WTC11 (cell line): ENCODE data around the gene MRPL10. TPM values are rescaled to one million over a fixed set of nuclear protein-coding genes. Genes with fewer than 3 reads are reported as not detected.

Experiments
- ATAC-seq: fragments of 200-7000 bp; cut with Tn5 transposase; 2 replicates; pipeline ENCODE4 v1.10.0; 2021; ENCODE audit warnings: mild to moderate bottlenecking, moderate library complexity
- CTCF ChIA-PET: fragments of 300-600 bp; sonication (Branson Sonifier 250); formaldehyde crosslinking; loops from one replicate; lab custom pipeline; 2021; ENCODE audit warnings: antibody characterized with exemption; lab: Charles Lee
- POLR2A ChIA-PET: fragments of 350-600 bp; sonication (Branson Sonifier 250); formaldehyde crosslinking; loops from one replicate; lab custom pipeline; 2021; ENCODE audit warnings: antibody characterized with exemption; lab: Charles Lee
- DNase-seq: peaks from one replicate; pipeline ENCODE4 v3.0.0; 2021; ENCODE audit warnings: low spot score
- H3K27ac Mint-ChIP-seq: 2 replicates; pipeline ENCODE4 v1.8.0; 2021; ENCODE audit warnings: mixed read lengths
- H3K27me3 Mint-ChIP-seq: 2 replicates; pipeline ENCODE4 v1.8.0; 2021; ENCODE audit warnings: low read depth, mild to moderate bottlenecking, moderate library complexity, mixed read lengths
- H3K36me3 Mint-ChIP-seq: 2 replicates; pipeline ENCODE4 v1.8.0; 2021; ENCODE audit warnings: mixed read lengths
- H3K4me1 Mint-ChIP-seq: 2 replicates; pipeline ENCODE4 v1.8.0; 2022; ENCODE audit warnings: mixed read lengths
- H3K4me3 Mint-ChIP-seq: 2 replicates; pipeline ENCODE4 v1.8.0; 2021; ENCODE audit warnings: mild to moderate bottlenecking, moderate library complexity, mixed read lengths
- H3K9me3 Mint-ChIP-seq: 2 replicates; pipeline ENCODE4 v1.8.0; 2021; ENCODE audit warnings: mixed read lengths
- ATF6 ChIP-seq: sonication (generic); formaldehyde crosslinking; IDR thresholded peaks from 2 replicates; pipeline ENCODE4 v1.8.1; 2023; ENCODE audit warnings: mild to moderate bottlenecking, missing genetic modification reagents
- E2F1 ChIP-seq: sonication (generic); formaldehyde crosslinking; IDR thresholded peaks from 2 replicates; pipeline ENCODE4 v1.8.0; 2022; ENCODE audit warnings: mild to moderate bottlenecking, missing genetic modification reagents
- GABPB1 ChIP-seq: sonication (generic); formaldehyde crosslinking; IDR thresholded peaks from 2 replicates; pipeline ENCODE4 v1.8.1; 2023; ENCODE audit warnings: mild to moderate bottlenecking, missing genetic modification reagents
- HMGXB4 ChIP-seq: sonication (generic); formaldehyde crosslinking; IDR thresholded peaks from 2 replicates; pipeline ENCODE4 v1.8.1; 2023; ENCODE audit warnings: mild to moderate bottlenecking, moderate library complexity, missing genetic modification reagents
- NFYB ChIP-seq: sonication (generic); formaldehyde crosslinking; conservative IDR thresholded peaks from 2 replicates; pipeline ENCODE4 v1.8.0; 2022; ENCODE audit warnings: low read depth, missing genetic modification reagents
- ZNF219 ChIP-seq: sonication (generic); formaldehyde crosslinking; IDR thresholded peaks from 2 replicates; pipeline ENCODE4 v1.8.0; 2023; ENCODE audit warnings: missing genetic modification reagents, mild to moderate bottlenecking, borderline replicate concordance
- ZNF263 ChIP-seq: sonication (generic); formaldehyde crosslinking; IDR thresholded peaks from 2 replicates; pipeline ENCODE4 v1.8.1; 2022; ENCODE audit warnings: low read depth, mild to moderate bottlenecking, moderate library complexity, missing genetic modification reagents
- total RNA-seq: library from RNA; stranded (reverse); gene quantifications from 3 replicates; pipeline ENCODE4 v1.2.3, GENCODE V29; 2021
- TF ChIP-seq, protein P1 (sequence below): sonication (generic); formaldehyde crosslinking; conservative IDR thresholded peaks from 2 replicates; pipeline ENCODE4 v1.8.1; 2023; ENCODE audit warnings: mild to moderate bottlenecking, low read depth, missing genetic modification reagents, moderate library complexity
- TF ChIP-seq, protein P2 (sequence below): sonication (generic); formaldehyde crosslinking; IDR thresholded peaks from 2 replicates; pipeline ENCODE4 v1.8.1; 2023; ENCODE audit warnings: mild to moderate bottlenecking, missing genetic modification reagents, borderline replicate concordance
- TF ChIP-seq, protein P3 (sequence below): fragments of 200-600 bp; IDR thresholded peaks from 2 replicates; pipeline ENCODE4 v1.8.0; 2022; ENCODE audit warnings: antibody characterized with exemption

The MRPL10 gene
- total RNA-seq, 1 experiment from 2014 or later, result 80.1 TPM

DNA sequence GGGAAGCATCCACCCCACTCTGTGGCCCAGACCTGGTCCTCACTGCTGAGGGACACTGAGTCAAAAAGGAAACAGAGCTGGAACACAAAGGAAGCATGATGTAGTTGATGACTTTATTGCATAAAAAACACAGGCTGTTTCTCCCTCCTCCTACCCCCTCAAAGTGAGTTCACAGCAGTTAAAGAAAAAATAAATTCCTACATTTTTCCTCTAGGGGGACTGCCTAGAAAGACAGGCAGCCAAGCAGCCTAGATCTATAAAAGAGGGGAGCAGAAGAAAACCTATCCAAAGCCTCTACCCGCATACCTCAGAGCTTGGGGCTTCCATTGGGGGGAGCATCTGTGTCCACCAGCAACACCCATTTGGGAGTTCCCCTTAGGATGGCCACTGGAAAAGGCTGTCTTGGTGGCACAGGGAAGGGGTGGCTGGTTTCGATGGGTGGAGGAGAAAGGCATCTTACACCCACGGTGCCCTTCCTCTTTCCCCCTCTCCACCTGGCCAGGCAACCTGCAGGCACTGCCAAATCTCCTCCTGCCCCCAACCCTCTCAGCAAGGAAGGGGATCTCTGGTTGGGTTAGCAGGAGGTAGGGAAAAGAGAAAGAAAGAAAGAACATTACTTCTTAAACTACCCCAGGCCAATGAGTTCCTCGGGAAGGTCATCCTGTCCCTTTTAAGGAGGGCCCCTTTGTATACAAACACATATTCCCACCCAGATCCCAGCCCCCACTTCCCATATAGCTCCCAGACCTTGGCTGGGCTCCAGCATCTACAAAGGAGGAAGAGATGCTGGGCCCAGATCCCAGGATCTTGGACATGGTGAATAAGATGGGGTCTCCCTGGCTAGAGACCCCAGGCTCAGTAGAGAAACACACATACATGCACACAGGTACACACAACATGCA lies 13.7 kb upstream of the MRPL10 start (continued):
- TF ChIP-seq ATF6 (CRISPR knock-in tag) (no peak), ZNF219 (CRISPR knock-in tag) (no peak), NFYB (CRISPR knock-in tag) (no peak)
- TF ChIP-seq, protein P1, sequence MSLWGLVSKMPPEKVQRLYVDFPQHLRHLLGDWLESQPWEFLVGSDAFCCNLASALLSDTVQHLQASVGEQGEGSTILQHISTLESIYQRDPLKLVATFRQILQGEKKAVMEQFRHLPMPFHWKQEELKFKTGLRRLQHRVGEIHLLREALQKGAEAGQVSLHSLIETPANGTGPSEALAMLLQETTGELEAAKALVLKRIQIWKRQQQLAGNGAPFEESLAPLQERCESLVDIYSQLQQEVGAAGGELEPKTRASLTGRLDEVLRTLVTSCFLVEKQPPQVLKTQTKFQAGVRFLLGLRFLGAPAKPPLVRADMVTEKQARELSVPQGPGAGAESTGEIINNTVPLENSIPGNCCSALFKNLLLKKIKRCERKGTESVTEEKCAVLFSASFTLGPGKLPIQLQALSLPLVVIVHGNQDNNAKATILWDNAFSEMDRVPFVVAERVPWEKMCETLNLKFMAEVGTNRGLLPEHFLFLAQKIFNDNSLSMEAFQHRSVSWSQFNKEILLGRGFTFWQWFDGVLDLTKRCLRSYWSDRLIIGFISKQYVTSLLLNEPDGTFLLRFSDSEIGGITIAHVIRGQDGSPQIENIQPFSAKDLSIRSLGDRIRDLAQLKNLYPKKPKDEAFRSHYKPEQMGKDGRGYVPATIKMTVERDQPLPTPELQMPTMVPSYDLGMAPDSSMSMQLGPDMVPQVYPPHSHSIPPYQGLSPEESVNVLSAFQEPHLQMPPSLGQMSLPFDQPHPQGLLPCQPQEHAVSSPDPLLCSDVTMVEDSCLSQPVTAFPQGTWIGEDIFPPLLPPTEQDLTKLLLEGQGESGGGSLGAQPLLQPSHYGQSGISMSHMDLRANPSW (CRISPR knock-in tag), result no peak

DNA sequence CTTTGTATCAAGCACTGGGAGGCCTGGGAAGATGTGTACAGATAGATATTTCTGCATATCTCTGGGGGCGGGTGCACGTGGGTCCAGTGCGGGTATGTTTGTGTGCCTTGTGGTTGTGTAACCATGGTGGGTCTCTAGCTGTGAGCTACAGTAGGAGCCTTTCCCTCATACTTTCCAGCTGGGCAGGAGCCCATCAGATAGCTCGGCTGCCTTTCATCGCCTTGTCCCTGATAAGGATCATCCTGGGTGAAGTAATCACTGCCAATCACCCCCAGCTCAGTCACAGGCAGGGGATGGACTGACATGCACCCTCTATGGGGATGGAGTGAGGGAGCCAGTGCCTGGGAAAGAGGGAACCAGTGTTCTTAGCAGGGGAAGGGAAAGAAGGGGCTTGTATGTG lies 12.9 kb upstream of the MRPL10 start:
- Mint-ChIP-seq H3K36me3 (no peaks in the 10 kb centered on the region), H3K9me3 (no peaks in the 10 kb centered on the region), H3K27ac (no peak overlapping the region)
- POLR2A ChIA-PET, result no interaction called here
- no peak for DNase-seq
- TF ChIP-seq GABPB1 (CRISPR knock-in tag), result peak; percentile 40; the same call in 1 of the 2 replicates
- TF ChIP-seq, protein P2, sequence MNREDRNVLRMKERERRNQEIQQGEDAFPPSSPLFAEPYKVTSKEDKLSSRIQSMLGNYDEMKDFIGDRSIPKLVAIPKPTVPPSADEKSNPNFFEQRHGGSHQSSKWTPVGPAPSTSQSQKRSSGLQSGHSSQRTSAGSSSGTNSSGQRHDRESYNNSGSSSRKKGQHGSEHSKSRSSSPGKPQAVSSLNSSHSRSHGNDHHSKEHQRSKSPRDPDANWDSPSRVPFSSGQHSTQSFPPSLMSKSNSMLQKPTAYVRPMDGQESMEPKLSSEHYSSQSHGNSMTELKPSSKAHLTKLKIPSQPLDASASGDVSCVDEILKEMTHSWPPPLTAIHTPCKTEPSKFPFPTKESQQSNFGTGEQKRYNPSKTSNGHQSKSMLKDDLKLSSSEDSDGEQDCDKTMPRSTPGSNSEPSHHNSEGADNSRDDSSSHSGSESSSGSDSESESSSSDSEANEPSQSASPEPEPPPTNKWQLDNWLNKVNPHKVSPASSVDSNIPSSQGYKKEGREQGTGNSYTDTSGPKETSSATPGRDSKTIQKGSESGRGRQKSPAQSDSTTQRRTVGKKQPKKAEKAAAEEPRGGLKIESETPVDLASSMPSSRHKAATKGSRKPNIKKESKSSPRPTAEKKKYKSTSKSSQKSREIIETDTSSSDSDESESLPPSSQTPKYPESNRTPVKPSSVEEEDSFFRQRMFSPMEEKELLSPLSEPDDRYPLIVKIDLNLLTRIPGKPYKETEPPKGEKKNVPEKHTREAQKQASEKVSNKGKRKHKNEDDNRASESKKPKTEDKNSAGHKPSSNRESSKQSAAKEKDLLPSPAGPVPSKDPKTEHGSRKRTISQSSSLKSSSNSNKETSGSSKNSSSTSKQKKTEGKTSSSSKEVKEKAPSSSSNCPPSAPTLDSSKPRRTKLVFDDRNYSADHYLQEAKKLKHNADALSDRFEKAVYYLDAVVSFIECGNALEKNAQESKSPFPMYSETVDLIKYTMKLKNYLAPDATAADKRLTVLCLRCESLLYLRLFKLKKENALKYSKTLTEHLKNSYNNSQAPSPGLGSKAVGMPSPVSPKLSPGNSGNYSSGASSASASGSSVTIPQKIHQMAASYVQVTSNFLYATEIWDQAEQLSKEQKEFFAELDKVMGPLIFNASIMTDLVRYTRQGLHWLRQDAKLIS (CRISPR knock-in tag), result no peak
- TF ChIP-seq, all 79 proteins: peak for 1
- CTCF ChIA-PET, result interaction anchor here (1.1 to 19.3 kb wide), 5 partner anchors 9 to 126 kb away, joined by 3 to 1122 read pairs (median 29); partner anchors contain the start of genes CDK5RAP3 and SP2
- H3K4me3 Mint-ChIP-seq, result no peak overlapping the region
- ATAC-seq, result no peak
- peaks cover 51% of the 10 kb centered on the region for H3K4me1 Mint-ChIP-seq
- H3K27me3 Mint-ChIP-seq, result peaks cover 52% of the 10 kb centered on the region

DNA sequence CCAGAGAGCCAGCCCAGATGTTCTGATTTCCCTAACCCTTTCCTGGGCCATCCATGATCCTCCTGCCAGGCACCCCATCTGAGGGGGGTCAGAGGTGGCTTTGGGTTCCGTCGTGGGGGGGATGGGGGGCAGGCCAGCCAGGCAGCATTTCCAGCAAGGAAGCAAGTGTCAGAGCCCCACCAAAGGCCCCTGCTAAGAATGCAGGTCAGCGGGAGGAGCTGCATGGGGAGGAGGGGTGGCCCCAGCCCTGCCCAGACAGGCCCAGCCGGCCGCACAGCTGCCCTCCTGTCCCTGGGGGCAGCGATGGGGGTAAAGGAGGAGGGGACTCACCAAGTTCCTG lies 12.0 kb upstream of the MRPL10 start:
- ATAC-seq (no peak), DNase-seq (no peak)
- Mint-ChIP-seq H3K36me3 (no peaks in the 10 kb centered on the region), H3K9me3 (no peaks in the 10 kb centered on the region), H3K27me3 (peaks cover 43% of the 10 kb centered on the region), H3K4me1 (peaks cover 51% of the 10 kb centered on the region), H3K4me3 (no peak overlapping the region), H3K27ac (no peak overlapping the region)
- CTCF ChIA-PET, result interaction anchor here (0.6 to 19.3 kb wide), 28 partner anchors 8 to 1575 kb away, joined by 3 to 1122 read pairs (median 4); partner anchors contain the start of genes CDK5RAP3, LRRC46, MRPL10 and NFE2L1
- POLR2A ChIA-PET, result interaction anchor here (0.7 to 1.4 kb wide), 2 partner anchors 41 to 170 kb away, joined by 4 to 9 read pairs; no protein-coding TSS in a partner anchor
- TF ChIP-seq HMGXB4 (CRISPR knock-in tag) (0 out of 2 replicates have a peak, but pooled peaks have one; percentile 32), ZNF263 (CRISPR knock-in tag) (peak; percentile 37; the same call in 1 of the 2 replicates), E2F1 (CRISPR knock-in tag) (no peak)
- TF ChIP-seq, protein P3, sequence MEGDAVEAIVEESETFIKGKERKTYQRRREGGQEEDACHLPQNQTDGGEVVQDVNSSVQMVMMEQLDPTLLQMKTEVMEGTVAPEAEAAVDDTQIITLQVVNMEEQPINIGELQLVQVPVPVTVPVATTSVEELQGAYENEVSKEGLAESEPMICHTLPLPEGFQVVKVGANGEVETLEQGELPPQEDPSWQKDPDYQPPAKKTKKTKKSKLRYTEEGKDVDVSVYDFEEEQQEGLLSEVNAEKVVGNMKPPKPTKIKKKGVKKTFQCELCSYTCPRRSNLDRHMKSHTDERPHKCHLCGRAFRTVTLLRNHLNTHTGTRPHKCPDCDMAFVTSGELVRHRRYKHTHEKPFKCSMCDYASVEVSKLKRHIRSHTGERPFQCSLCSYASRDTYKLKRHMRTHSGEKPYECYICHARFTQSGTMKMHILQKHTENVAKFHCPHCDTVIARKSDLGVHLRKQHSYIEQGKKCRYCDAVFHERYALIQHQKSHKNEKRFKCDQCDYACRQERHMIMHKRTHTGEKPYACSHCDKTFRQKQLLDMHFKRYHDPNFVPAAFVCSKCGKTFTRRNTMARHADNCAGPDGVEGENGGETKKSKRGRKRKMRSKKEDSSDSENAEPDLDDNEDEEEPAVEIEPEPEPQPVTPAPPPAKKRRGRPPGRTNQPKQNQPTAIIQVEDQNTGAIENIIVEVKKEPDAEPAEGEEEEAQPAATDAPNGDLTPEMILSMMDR, result peak; percentile 2; the same call in 1 of the 2 replicates
